SK-N-SH (cell line): ENCODE data around the gene KCTD11. TPM values are rescaled to one million over a fixed set of nuclear protein-coding genes. Genes with fewer than 3 reads are reported as not detected.

Source experiments
- CTCF ChIA-PET: fragments of 300-600, 350-600 bp; formaldehyde crosslinking; extraction: SDS; loops from one replicate; lab custom pipeline; 2021; lab: Yijun Ruan, JAX
- POLR2A ChIA-PET: fragments of 350-600 bp; sonication (Branson Sonifier 250); formaldehyde crosslinking; extraction: SDS; loops from one replicate; lab custom pipeline; 2020; ENCODE audit warnings: antibody characterized with exemption, inconsistent platforms; lab: Yijun Ruan, JAX
- DNase-seq: peaks from one replicate; pipeline ENCODE4 v3.0.0; 2012
- H2AFZ ChIP-seq: fragments of 200-600 bp; sonication (generic); 2 replicates; pipeline ENCODE4 v1.8.1; 2016; ENCODE audit warnings: antibody characterized with exemption, mild to moderate bottlenecking, low read depth
- H3F3A ChIP-seq: fragments of 200-600 bp; sonication (generic); replicated peaks from 2 replicates; pipeline ENCODE3; 2016; ENCODE audit warnings: antibody characterized with exemption, mild to moderate bottlenecking; ENCODE audit not compliant: insufficient read depth
- H3K27ac ChIP-seq, 2 experiments: fragments of 200-500 bp in 1 of 2; fragments of 200-600 bp in 1 of 2; sonication (Bioruptor generic) in 1 of 2; sonication (generic), shearing (Covaris generic) in 1 of 2; 2 replicates each; pipeline versions ENCODE4 v1.5.1 to v1.6.1; 2014 to 2016; ENCODE audit warnings: low read depth in 2 of 2, inconsistent platforms in 1 of 2, low read length in 1 of 2, mild to moderate bottlenecking in 1 of 2, mixed read lengths in 1 of 2
- H3K27me3 ChIP-seq: fragments of 200-600 bp; sonication (generic), shearing (Covaris generic); 2 replicates; pipeline ENCODE4 v1.6.1; 2016; ENCODE audit warnings: mixed run types; ENCODE audit not compliant: insufficient read depth
- H3K36me3 ChIP-seq, 2 experiments: fragments of 200-500 bp in 1 of 2; fragments of 200-600 bp in 1 of 2; sonication (Bioruptor generic) in 1 of 2; sonication (generic) in 1 of 2; replicated peaks in 1 of 2; 2 replicates each; pipeline versions ENCODE3 to v1.5.1; 2014 to 2016; ENCODE audit warnings: low read length in 1 of 2, mild to moderate bottlenecking in 1 of 2; ENCODE audit not compliant: insufficient read depth in 2 of 2, control insufficient read depth in 1 of 2
- H3K4me1 ChIP-seq, 2 experiments: fragments of 200-500 bp in 1 of 2; fragments of 200-600 bp in 1 of 2; sonication (Bioruptor generic) in 1 of 2; sonication (generic), shearing (Covaris generic) in 1 of 2; 2 replicates each; pipeline versions ENCODE4 v1.5.1 to v1.6.1; 2014 to 2016; ENCODE audit warnings: low read depth in 1 of 2, low read length in 1 of 2, mixed run types in 1 of 2; ENCODE audit not compliant: insufficient read depth in 2 of 2, control insufficient read depth in 1 of 2
- H3K4me2 ChIP-seq: fragments of 200-600 bp; sonication (generic), shearing (Covaris generic); 2 replicates; pipeline ENCODE4 v1.6.1; 2017; ENCODE audit warnings: mixed run types
- H3K4me3 ChIP-seq, 2 experiments: fragments of 200-500 bp in 1 of 2; fragments of 200-600 bp in 1 of 2; sonication (Bioruptor generic) in 1 of 2; sonication (generic), shearing (Covaris generic) in 1 of 2; 2 replicates each; pipeline versions ENCODE4 v1.5.1 to v1.8.1; 2014 to 2016; ENCODE audit warnings: low read depth in 2 of 2, inconsistent platforms in 1 of 2, low read length in 1 of 2, mild to moderate bottlenecking in 1 of 2, mixed read lengths in 1 of 2, moderate library complexity in 1 of 2
- H3K79me2 ChIP-seq: fragments of 200-600 bp; sonication (generic); 2 replicates; pipeline ENCODE4 v1.8.1; 2017; ENCODE audit warnings: mild to moderate bottlenecking; ENCODE audit not compliant: insufficient read depth
- H3K9ac ChIP-seq: fragments of 200-600 bp; sonication (generic); 2 replicates; pipeline ENCODE4 v1.6.1; 2017; ENCODE audit warnings: mixed run types
- H3K9me2 ChIP-seq: fragments of 200-600 bp; sonication (generic); 2 replicates; pipeline ENCODE4 v1.6.1; 2017; ENCODE audit warnings: mixed run types
- H3K9me3 ChIP-seq: fragments of 200-600 bp; sonication (generic); 2 replicates; pipeline ENCODE4 v1.6.1; 2017; ENCODE audit warnings: mixed run types, mild to moderate bottlenecking, moderate library complexity
- H4K20me1 ChIP-seq: fragments of 200-600 bp; sonication (generic); 2 replicates; pipeline ENCODE4 v1.6.1; 2017; ENCODE audit warnings: mild to moderate bottlenecking, mixed run types; ENCODE audit not compliant: insufficient read depth
- ELF1 ChIP-seq: IDR thresholded peaks from 2 replicates; pipeline ENCODE4 v1.4.0; 2012
- EP300 ChIP-seq, 2 experiments: IDR thresholded peaks; 2 replicates each; pipeline versions ENCODE4 v1.4.0 to v1.6.1; 2012; ENCODE audit warnings: borderline replicate concordance in 1 of 2, low read depth in 1 of 2, low read length in 1 of 2
- EZH2phosphoT487 ChIP-seq: fragments of 200-600 bp; sonication (generic); IDR thresholded peaks from 2 replicates; pipeline ENCODE4 v1.6.1; 2017; ENCODE audit warnings: low read depth, mixed run types, mild to moderate bottlenecking, antibody characterized with exemption, moderate library complexity, borderline replicate concordance
- GABPA ChIP-seq: IDR thresholded peaks from 2 replicates; pipeline ENCODE4 v1.4.0; 2012; ENCODE audit warnings: low read depth, mild to moderate bottlenecking
- MXI1 ChIP-seq: IDR thresholded peaks from 2 replicates; pipeline ENCODE4 v1.6.1; 2012; ENCODE audit warnings: mild to moderate bottlenecking, low read depth, low read length, improper control_type of control experiment
- NFIC ChIP-seq: IDR thresholded peaks from 2 replicates; pipeline ENCODE4 v1.4.0; 2012; ENCODE audit warnings: borderline replicate concordance
- NRF1 ChIP-seq: IDR thresholded peaks from 2 replicates; pipeline ENCODE4 v1.6.1; 2012; ENCODE audit warnings: low read depth, mild to moderate bottlenecking, low read length
- POLR2AphosphoS5 ChIP-seq: IDR thresholded peaks from 2 replicates; pipeline ENCODE4 v1.6.1; 2012; ENCODE audit warnings: low read depth, low read length
- RAD21 ChIP-seq: IDR thresholded peaks from 2 replicates; pipeline ENCODE4 v1.6.1; 2012; ENCODE audit warnings: mild to moderate bottlenecking, low read length
- RCOR1 ChIP-seq: fragments of 150-350 bp; IDR thresholded peaks from 2 replicates; pipeline ENCODE4 v1.6.1; 2017; ENCODE audit warnings: antibody characterized with exemption, low read length
- REST ChIP-seq: IDR thresholded peaks from 2 replicates; pipeline ENCODE4 v1.6.1; 2012; ENCODE audit warnings: mild to moderate bottlenecking, low read depth, low read length, moderate library complexity
- SIN3A ChIP-seq: IDR thresholded peaks from 2 replicates; pipeline ENCODE4 v1.6.1; 2012; ENCODE audit warnings: low read depth, mild to moderate bottlenecking, low read length, moderate library complexity, borderline replicate concordance
- SMC3 ChIP-seq: IDR thresholded peaks from 2 replicates; pipeline ENCODE4 v1.6.1; 2012; ENCODE audit warnings: low read depth, low read length, improper control_type of control experiment
- TAF1 ChIP-seq: IDR thresholded peaks from 2 replicates; pipeline ENCODE4 v1.6.1; 2012; ENCODE audit warnings: low read depth, mild to moderate bottlenecking, low read length, moderate library complexity, borderline replicate concordance
- TCF12 ChIP-seq: IDR thresholded peaks from 2 replicates; pipeline ENCODE4 v1.4.0; 2012
- ZBTB33 ChIP-seq: IDR thresholded peaks from 2 replicates; pipeline ENCODE4 v1.4.0; 2012; ENCODE audit warnings: low read depth, borderline replicate concordance
- WGBS: methylation state at CpG from one replicate; pipeline ENCODE4 v1.1.6; 2017; ENCODE audit warnings: low lambda C conversion rate; 5-methylcytosine and 5-hydroxymethylcytosine counted together
- polyA plus RNA-seq, 3 experiments: library from polyadenylated mRNA; depleted of rRNA; stranded (reverse); fragments of >200 nt; gene quantifications; 2 replicates each; pipeline ENCODE4 v1.2.3, GENCODE V29; 2012
- TF ChIP-seq, protein P1 (sequence below): IDR thresholded peaks from 2 replicates; pipeline ENCODE4 v1.4.0; 2012; ENCODE audit warnings: low read depth
- TF ChIP-seq, protein P2 (sequence below): fragments of 200-600 bp; sonication (generic); IDR thresholded peaks from 2 replicates; pipeline ENCODE4 v1.6.1; 2017; ENCODE audit warnings: antibody characterized with exemption, mild to moderate bottlenecking, moderate library complexity

The KCTD11 gene
- polyA plus RNA-seq, 1 of the 3 experiments (the other 2 are of a cell fraction) = 9.5 TPM

- Histone ChIP-seq H3K27ac (peak within 1 kb of the TSS; percentile 91 to 92), H3K27me3 (no peaks in the 10 kb centered on the region), H3K36me3 (peaks cover 24 to 27% of the 10 kb centered on the region in 2 experiments), H3K4me3 (peak within 1 kb of the TSS; percentile 76 to 79), H3K9ac (peak within 1 kb of the TSS; percentile 93), H3K4me2 (peak within 1 kb of the TSS; percentile 90), H3K9me2 (no peaks in the 10 kb centered on the region), H3K9me3 (no peaks in the 10 kb centered on the region), H3K79me2 (peaks cover 44% of the 10 kb centered on the region), H4K20me1 (peaks cover 38% of the 10 kb centered on the region), H3K4me1 (peaks cover 13 to 19% of the 10 kb centered on the region in 2 experiments; a peak in 3 of 4 replicates), H2AFZ (peak within 1 kb of the TSS; percentile 99), H3F3A (peaks cover 41% of the 10 kb centered on the region)
- peak; percentile 99 for DNase-seq
- ChIA-PET POLR2A (interaction anchor here (0.6 kb wide), 1 partner anchor 73 kb away, joined by 3 read pairs; no protein-coding TSS in a partner anchor), CTCF (no interaction called here)
- WGBS = 2% methylated on average over 56 of the region's 64 CpGs
- TF ChIP-seq MXI1 (peak; percentile 95), RCOR1 (no peak), ZBTB33 (no peak), SIN3A (0 out of 2 replicates have a peak, but pooled peaks have one; percentile 27), NFIC (no peak), EP300 (IDR thresholded peaks at IDR 0.05; ENCODE audit: borderline replicate concordance in 1 of 2, low read depth in 1 of 2, low read length in 1 of 2) (no peak), GABPA (peak; percentile 47), SMC3 (no peak), TAF1 (peak; percentile 84), POLR2AphosphoS5 (peak; percentile 84), NRF1 (peak; percentile 93), EZH2phosphoT487 (no peak), ELF1 (peak; percentile 54; the same call in 1 of the 2 replicates), RAD21 (no peak), TCF12 (no peak), REST (no peak)
- TF ChIP-seq, protein P1, sequence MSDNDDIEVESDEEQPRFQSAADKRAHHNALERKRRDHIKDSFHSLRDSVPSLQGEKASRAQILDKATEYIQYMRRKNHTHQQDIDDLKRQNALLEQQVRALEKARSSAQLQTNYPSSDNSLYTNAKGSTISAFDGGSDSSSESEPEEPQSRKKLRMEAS = peak; percentile 86
- TF ChIP-seq, protein P2, sequence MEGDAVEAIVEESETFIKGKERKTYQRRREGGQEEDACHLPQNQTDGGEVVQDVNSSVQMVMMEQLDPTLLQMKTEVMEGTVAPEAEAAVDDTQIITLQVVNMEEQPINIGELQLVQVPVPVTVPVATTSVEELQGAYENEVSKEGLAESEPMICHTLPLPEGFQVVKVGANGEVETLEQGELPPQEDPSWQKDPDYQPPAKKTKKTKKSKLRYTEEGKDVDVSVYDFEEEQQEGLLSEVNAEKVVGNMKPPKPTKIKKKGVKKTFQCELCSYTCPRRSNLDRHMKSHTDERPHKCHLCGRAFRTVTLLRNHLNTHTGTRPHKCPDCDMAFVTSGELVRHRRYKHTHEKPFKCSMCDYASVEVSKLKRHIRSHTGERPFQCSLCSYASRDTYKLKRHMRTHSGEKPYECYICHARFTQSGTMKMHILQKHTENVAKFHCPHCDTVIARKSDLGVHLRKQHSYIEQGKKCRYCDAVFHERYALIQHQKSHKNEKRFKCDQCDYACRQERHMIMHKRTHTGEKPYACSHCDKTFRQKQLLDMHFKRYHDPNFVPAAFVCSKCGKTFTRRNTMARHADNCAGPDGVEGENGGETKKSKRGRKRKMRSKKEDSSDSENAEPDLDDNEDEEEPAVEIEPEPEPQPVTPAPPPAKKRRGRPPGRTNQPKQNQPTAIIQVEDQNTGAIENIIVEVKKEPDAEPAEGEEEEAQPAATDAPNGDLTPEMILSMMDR = no peak
Observed at GRCh38 chr17:7306911-7307685, 44.9 kb upstream of the KCTD11 start, which contains the start of gene EIF5A. EIF5A (plus strand) TSS chr17:7307628; CDS start chr17:7309636, 2,008 bp downstream.
